GM10266 (cell line): ENCODE results near the gene DGCR8.

Experiments used
- DNase-seq: peaks from one replicate; pipeline ENCODE4 v3.0.0; 2012; ENCODE audit errors: extremely low spot score
- TF ChIP-seq, protein P1 (sequence below): IDR thresholded peaks from 2 replicates; pipeline ENCODE4 v1.5.1; 2012; ENCODE audit warnings: mild to moderate bottlenecking, low read depth; ENCODE audit not compliant: control insufficient read depth, insufficient read depth; ENCODE audit errors: missing control alignments

Gene DGCR8

DNA sequence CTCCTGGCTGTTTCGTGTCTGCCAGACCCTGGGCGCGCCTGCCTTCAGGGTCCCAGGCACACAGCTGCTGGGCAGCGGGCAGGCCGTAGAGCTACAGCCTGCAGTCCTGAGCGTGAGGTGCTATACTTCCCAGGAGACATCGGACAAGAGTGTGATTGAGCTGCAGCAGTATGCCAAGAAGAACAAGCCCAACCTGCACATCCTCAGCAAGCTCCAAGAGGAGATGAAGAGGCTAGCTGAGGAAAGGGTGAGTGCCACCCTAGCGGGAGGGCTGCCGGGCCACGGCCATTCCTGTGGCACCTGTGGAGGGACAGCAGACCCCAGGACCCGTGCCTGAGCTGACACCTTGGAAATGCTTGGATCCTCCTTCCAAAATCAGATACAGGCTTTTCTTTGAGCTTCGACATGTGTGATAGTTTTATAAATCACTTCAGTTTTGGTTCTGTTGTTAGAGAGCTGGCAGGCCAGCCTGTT is 28.8 kb downstream of the DGCR8 start:
- TF ChIP-seq, protein P1, sequence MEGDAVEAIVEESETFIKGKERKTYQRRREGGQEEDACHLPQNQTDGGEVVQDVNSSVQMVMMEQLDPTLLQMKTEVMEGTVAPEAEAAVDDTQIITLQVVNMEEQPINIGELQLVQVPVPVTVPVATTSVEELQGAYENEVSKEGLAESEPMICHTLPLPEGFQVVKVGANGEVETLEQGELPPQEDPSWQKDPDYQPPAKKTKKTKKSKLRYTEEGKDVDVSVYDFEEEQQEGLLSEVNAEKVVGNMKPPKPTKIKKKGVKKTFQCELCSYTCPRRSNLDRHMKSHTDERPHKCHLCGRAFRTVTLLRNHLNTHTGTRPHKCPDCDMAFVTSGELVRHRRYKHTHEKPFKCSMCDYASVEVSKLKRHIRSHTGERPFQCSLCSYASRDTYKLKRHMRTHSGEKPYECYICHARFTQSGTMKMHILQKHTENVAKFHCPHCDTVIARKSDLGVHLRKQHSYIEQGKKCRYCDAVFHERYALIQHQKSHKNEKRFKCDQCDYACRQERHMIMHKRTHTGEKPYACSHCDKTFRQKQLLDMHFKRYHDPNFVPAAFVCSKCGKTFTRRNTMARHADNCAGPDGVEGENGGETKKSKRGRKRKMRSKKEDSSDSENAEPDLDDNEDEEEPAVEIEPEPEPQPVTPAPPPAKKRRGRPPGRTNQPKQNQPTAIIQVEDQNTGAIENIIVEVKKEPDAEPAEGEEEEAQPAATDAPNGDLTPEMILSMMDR: no peak
- DNase-seq: no peak

DNA sequence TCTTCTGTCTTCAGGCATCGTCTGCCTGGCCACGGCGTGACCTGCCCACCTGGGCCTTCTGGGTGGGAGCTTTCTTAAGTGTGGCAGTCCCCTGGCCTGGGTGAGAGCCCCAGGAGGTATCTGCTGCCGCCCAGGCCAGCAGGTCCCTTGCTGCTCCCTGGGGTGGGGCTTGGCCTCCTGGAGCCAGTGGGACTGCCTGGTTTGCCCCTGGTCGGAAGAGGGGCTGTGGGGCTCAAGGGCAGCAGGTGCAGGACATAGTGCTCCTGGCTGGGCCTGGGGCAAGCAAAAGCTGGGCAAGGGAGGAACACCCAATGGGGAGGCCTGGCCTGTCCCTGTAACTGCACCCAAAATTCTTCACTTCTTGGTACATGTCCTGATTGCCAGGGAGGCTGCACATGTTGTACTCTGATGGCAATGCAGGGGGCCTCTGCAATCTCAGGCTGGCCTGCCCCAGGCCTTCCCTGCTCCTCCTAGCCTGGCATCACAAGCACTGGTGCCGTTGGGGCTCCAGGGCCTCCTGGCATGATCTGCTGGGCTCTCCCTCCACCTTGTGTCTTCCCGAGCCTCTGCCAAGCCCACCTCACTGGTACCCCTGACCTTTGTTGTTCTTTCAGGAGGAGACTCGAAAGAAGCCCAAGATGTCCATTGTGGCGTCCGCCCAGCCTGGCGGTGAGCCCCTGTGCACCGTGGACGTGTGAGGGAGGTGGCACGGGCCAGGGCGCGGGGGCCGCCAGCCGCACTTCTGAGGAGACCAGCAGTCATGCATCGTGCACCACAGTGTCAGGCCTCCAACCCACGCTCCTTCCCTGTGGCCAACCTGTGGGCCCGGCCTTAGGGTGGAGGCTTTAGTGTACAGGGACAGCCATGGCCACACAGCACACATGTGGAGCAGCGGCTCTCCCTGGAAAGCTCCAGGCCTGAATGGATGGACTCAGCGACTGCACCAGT is 29.6 kb downstream of the DGCR8 start:
- no peak for DNase-seq
- TF ChIP-seq, protein P1: no peak

DNA sequence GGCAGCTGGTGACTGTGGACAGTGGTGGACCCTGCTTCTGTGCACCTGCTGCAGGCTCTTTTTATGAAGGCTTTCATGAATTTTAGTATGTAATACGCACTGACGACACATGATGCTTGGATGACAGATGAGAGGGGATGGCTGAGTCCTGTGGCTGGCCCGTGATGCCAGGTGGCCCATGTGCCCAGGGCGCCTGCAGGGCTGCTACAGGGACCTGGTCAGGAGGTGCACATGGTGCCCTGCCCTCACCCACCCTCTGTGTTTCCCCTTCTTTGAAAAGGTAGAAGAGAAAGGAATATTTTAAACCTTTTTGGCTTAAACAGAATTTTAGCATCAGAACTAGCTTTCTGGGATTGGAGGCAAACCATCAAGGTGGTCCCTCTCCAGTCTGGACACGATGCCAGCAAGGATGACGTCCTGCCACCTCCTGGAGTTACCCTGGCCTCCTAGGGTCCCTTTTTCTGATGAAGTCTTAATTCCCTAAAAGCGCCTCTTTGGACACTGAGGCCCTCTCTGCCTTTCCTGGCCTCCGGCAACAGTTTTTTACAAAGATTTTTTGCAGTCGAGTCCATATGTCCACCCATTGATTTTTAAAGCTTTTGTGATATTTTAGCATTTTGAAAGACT is 30.4 kb downstream of the DGCR8 start:
- TF ChIP-seq, protein P1: no peak
- DNase-seq: no peak

DNA sequence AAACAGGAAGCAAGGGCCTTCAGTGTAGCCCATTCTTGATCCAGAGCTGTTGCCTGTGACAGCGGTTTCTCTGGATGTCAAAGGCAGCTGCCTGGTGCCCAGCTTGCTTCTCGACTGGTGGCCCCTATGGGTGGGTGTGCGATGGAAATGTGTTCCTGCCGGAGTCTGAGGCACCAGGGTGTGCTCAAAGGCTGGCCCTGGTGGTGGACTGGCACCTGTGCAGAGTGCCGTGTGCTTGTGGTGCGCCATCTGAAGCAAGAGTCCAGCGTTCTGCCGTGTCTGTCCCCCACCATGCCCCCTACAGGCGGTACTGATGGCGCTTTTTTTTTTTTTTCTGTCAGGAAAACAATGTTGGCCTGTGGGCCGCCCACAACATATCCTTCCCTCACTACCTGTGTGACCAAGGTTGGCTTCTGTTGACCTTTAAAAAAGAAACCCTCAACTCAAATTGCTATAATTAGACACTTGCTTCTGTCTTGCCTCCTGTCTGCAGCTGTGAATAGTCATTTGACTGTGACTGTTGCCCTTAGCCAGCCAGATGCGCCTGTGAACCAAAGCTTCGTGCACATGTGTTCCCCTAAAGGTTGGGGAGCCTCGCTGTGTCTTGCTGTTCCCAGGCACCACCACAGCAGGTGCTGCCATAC is 31.1 kb downstream of the DGCR8 start:
- peak; percentile 73 for DNase-seq
- TF ChIP-seq, protein P1: peak; percentile 36

DNA sequence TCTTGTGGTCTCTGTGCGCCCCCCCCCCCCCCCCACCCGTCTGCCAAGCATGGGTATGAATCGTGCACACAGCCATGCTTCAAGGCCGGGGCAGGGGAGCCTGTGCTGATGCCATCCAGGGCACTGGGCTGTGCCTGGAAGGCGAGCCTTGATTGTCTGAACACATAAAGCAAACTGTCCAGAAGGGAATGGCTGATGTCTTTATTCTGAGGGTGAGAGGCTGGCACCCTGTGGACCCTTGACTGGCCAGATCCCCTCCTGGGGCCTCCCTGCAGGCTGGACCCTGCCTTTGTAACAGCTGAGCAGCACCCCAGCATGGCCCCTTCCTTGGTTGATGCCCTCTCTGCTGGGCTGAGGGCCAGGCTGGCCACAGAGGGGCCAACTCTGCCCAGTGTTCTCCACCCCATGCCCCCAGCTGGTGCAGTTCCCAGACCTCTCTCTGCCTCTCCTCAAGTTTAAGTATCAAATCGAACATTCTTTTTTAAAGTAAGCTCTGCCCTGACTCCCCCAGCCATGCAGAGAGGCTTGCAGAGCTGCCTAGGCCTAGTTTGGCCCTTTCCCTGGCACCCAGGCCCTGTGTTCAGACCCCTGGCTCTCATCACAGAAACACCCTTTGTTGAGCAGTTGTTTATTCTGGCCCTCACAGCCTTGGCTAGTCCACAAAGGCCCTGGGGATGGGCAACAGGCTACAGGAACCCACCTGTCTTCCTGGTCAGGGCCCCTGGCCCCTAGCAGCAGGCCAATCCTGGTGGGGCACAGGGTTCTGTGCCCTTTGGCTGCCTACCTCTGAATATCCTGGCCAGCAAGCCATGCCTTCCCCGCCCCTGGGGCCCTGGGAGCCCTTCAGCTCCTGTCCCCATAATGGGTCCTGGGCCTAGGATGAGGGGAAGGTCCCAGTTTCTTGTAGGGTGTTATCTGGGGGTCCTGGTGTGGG is 31.9 kb downstream of the DGCR8 start:
- DNase-seq: no peak

More for the DNA sequence above, 31.9 kb downstream of the DGCR8 start:
- TF ChIP-seq, protein P1: no peak
